ENCODE data around the gene LEUTX. TPM values are rescaled to one million over a fixed set of nuclear protein-coding genes. Genes with fewer than 3 reads are reported as not detected.

LEUTX gene
- total RNA-seq, 1 experiment from 2014 or later = not detected

DNA sequence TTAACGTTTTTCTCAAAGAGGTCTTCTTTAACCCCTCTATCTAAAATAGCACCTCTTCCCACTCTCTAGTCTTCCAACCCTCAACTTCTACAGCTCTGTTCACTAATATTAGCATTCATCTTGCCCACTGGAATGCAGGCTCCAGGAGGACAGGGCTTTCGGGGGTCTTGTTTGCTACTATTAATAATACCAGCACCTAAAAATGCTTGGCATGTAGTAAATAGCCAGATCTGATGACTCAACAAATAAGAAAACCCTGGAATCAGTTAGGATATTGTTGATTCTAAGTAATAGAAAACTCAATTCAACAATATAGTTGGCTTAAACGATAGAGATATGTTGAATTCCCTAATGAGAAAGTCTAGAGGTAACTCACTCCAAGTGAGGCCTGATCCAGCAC, 41.1 kb downstream of the LEUTX start:
- CTCF ChIA-PET = interaction anchor here (1.3 to 3.2 kb wide), 3 partner anchors 23 to 27 kb away, joined by 3 to 24 read pairs (median 22); no protein-coding TSS in a partner anchor
- Histone ChIP-seq H3K36me3 (ENCODE audit: control insufficient read depth, insufficient read depth, low read length) (no peaks in the 10 kb centered on the region), H3K4me1 (ENCODE audit: control insufficient read depth, insufficient read depth, low read length) (peaks cover 8% of the 10 kb centered on the region), H3K27me3 (ENCODE audit: control insufficient read depth, insufficient read depth, low read length) (no peaks in the 10 kb centered on the region), H3K27ac (ENCODE audit: low read length) (no peak overlapping the region), H3K4me3 (ENCODE audit: low read depth in 2 of 2, low read length in 2 of 2) (no peak overlapping the region), H3K9me3 (ENCODE audit: control insufficient read depth, insufficient read depth, low read depth, low read length) (no peaks in the 10 kb centered on the region; the same call in 1 of the 2 replicates)
- POLR2A ChIA-PET = interaction anchor here (0.6 to 2.4 kb wide), 6 partner anchors 14 to 416 kb away, joined by 3 to 20 read pairs (median 4); partner anchors contain the start of genes DYRK1B, FBL and RPS16
- in situ Hi-C loops (cut with HindIII; ENCODE audit: low pct_unique_long_range_greater_than_20kb, low sequenced_read_pairs) (no loop called here), intact Hi-C loops (cut with micrococcal nuclease; ENCODE audit: unreplicated experiment) (no loop called here)
- BruUV-seq (replicated peaks) = no TSS peak
- DNase-seq (ENCODE audit: low read depth, low spot score) (no peak), ATAC-seq (no peak)
- no peak for TF ChIP-seq TCF7L2 (IDR thresholded peaks at IDR 0.05; ENCODE audit: low read depth, low read length)

DNA sequence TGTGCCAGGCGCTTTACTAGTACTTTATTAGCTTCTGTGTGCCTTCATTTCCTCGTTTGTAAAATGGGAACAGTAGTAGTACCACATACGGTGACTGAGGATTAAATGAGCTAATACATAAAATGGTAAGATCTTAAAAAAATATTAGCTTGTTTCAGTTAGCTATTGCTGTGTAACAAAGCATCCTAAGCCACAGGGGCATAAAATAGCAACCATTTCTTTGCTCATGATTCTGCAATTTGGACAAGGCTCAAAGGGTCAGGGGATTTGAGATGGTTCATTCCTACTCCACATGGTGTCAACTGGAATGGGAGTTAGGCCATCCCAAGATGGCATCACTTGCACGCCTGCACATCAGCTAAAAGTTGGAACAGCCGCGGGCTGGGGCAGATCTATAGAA, 42.0 kb downstream of the LEUTX start:
- TF ChIP-seq SIN3A (IDR thresholded peaks at IDR 0.05; ENCODE audit: borderline replicate concordance, insufficient read depth, low read depth, low read length) (no peak), POLR2AphosphoS5 (IDR thresholded peaks at IDR 0.05; ENCODE audit: low read depth, low read length) (no peak)
- TF ChIP-seq, protein P1, sequence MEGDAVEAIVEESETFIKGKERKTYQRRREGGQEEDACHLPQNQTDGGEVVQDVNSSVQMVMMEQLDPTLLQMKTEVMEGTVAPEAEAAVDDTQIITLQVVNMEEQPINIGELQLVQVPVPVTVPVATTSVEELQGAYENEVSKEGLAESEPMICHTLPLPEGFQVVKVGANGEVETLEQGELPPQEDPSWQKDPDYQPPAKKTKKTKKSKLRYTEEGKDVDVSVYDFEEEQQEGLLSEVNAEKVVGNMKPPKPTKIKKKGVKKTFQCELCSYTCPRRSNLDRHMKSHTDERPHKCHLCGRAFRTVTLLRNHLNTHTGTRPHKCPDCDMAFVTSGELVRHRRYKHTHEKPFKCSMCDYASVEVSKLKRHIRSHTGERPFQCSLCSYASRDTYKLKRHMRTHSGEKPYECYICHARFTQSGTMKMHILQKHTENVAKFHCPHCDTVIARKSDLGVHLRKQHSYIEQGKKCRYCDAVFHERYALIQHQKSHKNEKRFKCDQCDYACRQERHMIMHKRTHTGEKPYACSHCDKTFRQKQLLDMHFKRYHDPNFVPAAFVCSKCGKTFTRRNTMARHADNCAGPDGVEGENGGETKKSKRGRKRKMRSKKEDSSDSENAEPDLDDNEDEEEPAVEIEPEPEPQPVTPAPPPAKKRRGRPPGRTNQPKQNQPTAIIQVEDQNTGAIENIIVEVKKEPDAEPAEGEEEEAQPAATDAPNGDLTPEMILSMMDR (IDR thresholded peaks at IDR 0.05) = no peak
- Histone ChIP-seq H3K4me3 (ENCODE audit: low read depth in 2 of 2, low read length in 2 of 2) (no peak overlapping the region), H3K36me3 (ENCODE audit: control insufficient read depth, insufficient read depth, low read length) (no peaks in the 10 kb centered on the region), H3K9me3 (ENCODE audit: control insufficient read depth, insufficient read depth, low read depth, low read length) (no peaks in the 10 kb centered on the region; the same call in 1 of the 2 replicates), H3K4me1 (ENCODE audit: control insufficient read depth, insufficient read depth, low read length) (peaks cover 17% of the 10 kb centered on the region), H3K27me3 (ENCODE audit: control insufficient read depth, insufficient read depth, low read length) (no peaks in the 10 kb centered on the region), H3K27ac (ENCODE audit: low read length) (no peak overlapping the region)
- intact Hi-C loops (cut with micrococcal nuclease; ENCODE audit: unreplicated experiment) (no loop called here), in situ Hi-C loops (cut with HindIII; ENCODE audit: low pct_unique_long_range_greater_than_20kb, low sequenced_read_pairs) (no loop called here)
- DNase-seq (ENCODE audit: low read depth, low spot score) (no peak), ATAC-seq (no peak)
- POLR2A ChIA-PET = interaction anchor here (0.5 to 2.4 kb wide), 9 partner anchors 9 to 335 kb away, joined by 3 to 20 read pairs (median 5); partner anchors contain the start of gene DYRK1B
- no TSS peak for BruUV-seq (replicated peaks)
- CTCF ChIA-PET = interaction anchor here (0.6 to 2.1 kb wide), 9 partner anchors 10 to 422 kb away, joined by 3 to 22 read pairs (median 4); partner anchors contain the start of gene PSMC4

DNA sequence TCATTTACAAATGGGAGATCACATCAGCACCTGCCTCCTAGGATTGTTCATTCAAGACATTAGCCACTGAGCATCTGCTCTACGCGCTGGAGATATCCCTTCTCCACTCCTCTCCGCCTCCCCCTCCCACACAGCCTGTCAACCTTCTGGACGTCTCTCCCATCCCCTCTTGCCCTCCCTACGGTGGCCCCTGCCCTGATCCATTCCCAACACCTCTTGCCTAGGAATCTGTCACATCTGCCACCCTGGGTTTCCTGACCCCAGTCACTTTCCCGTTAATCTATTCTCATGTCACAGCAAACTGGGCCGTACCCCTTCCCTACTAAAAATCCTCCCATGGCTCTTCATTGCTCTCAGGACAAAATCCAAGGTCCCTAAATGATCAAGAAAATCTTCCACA, 45.0 kb downstream of the LEUTX start:
- TF ChIP-seq TCF7L2 (IDR thresholded peaks at IDR 0.05; ENCODE audit: low read depth, low read length) (no peak), SIN3A (IDR thresholded peaks at IDR 0.05; ENCODE audit: borderline replicate concordance, insufficient read depth, low read depth, low read length) (no peak), POLR2AphosphoS5 (IDR thresholded peaks at IDR 0.05; ENCODE audit: low read depth, low read length) (no peak)
- TF ChIP-seq, protein P1 (IDR thresholded peaks at IDR 0.05) = no peak
- TF ChIP-seq, protein P2, sequence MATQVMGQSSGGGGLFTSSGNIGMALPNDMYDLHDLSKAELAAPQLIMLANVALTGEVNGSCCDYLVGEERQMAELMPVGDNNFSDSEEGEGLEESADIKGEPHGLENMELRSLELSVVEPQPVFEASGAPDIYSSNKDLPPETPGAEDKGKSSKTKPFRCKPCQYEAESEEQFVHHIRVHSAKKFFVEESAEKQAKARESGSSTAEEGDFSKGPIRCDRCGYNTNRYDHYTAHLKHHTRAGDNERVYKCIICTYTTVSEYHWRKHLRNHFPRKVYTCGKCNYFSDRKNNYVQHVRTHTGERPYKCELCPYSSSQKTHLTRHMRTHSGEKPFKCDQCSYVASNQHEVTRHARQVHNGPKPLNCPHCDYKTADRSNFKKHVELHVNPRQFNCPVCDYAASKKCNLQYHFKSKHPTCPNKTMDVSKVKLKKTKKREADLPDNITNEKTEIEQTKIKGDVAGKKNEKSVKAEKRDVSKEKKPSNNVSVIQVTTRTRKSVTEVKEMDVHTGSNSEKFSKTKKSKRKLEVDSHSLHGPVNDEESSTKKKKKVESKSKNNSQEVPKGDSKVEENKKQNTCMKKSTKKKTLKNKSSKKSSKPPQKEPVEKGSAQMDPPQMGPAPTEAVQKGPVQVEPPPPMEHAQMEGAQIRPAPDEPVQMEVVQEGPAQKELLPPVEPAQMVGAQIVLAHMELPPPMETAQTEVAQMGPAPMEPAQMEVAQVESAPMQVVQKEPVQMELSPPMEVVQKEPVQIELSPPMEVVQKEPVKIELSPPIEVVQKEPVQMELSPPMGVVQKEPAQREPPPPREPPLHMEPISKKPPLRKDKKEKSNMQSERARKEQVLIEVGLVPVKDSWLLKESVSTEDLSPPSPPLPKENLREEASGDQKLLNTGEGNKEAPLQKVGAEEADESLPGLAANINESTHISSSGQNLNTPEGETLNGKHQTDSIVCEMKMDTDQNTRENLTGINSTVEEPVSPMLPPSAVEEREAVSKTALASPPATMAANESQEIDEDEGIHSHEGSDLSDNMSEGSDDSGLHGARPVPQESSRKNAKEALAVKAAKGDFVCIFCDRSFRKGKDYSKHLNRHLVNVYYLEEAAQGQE (IDR thresholded peaks at IDR 0.05; ENCODE audit: insufficient read depth in 1 of 2, low read depth in 2 of 2, low read length in 1 of 2) = no peak
- CTCF ChIA-PET = interaction anchor here (1.2 kb wide), 2 partner anchors 28 to 31 kb away, joined by 3 to 8 read pairs; no protein-coding TSS in a partner anchor
- BruUV-seq (replicated peaks) = no TSS peak
- intact Hi-C loops (cut with micrococcal nuclease; ENCODE audit: unreplicated experiment) = loop anchor here (1.0 kb wide), 1 partner anchor 30 kb away; no protein-coding TSS in a partner anchor
- H3K27ac ChIP-seq (ENCODE audit: low read length) = peak overlapping the region; percentile 78
- H3K9me3 ChIP-seq (ENCODE audit: control insufficient read depth, insufficient read depth, low read depth, low read length) = no peaks in the 10 kb centered on the region; the same call in 1 of the 2 replicates
- POLR2A ChIA-PET = interaction anchor here (0.6 to 3.7 kb wide), 3 partner anchors 10 to 401 kb away, joined by 3 to 82 read pairs (median 3); partner anchors contain the start of gene DYRK1B
- in situ Hi-C loops (cut with HindIII; ENCODE audit: low pct_unique_long_range_greater_than_20kb, low sequenced_read_pairs) = no loop called here
- H3K4me1 ChIP-seq (ENCODE audit: control insufficient read depth, insufficient read depth, low read length) = peaks cover 19% of the 10 kb centered on the region
- H3K4me3 ChIP-seq (ENCODE audit: low read depth in 2 of 2, low read length in 2 of 2) = peak overlapping the region; percentile 37 to 51
- H3K27me3 ChIP-seq (ENCODE audit: control insufficient read depth, insufficient read depth, low read length) = no peaks in the 10 kb centered on the region
- no peak for ATAC-seq
- no peak for DNase-seq (ENCODE audit: low read depth, low spot score)
- peaks cover 24% of the 10 kb centered on the region for H3K36me3 ChIP-seq (ENCODE audit: control insufficient read depth, insufficient read depth, low read length)

Measured in Panc1 (cell line).